HepG2 (cell line): ENCODE data around the gene NPAS2. TPM values are rescaled to one million over a fixed set of nuclear protein-coding genes. Genes with fewer than 3 reads are reported as not detected.

Source experiments
- ASH2L ChIP-seq: fragments of 300-600, 200-600 bp; sonication (generic); IDR thresholded peaks from 2 replicates; pipeline ENCODE4 v1.7.0; 2017; ENCODE audit warnings: low read depth, mild to moderate bottlenecking, moderate library complexity, mixed read lengths, low read length; ENCODE audit not compliant: insufficient read length
- ATF7 ChIP-seq, 2 experiments: fragments of 450-650 bp in 1 of 2; sonication (generic) in 1 of 2; formaldehyde crosslinking in 1 of 2; IDR thresholded peaks; 2 replicates each; pipeline versions ENCODE4 v1.4.0 to v1.6.1; 2016 to 2020; ENCODE audit warnings: antibody characterized with exemption in 1 of 2, mild to moderate bottlenecking in 1 of 2, missing genetic modification reagents in 1 of 2
- CBX5 ChIP-seq: sonication (generic); formaldehyde crosslinking; IDR thresholded peaks from 2 replicates; pipeline ENCODE4 v1.4.0; 2020; ENCODE audit warnings: missing genetic modification reagents, borderline replicate concordance
- IKZF4 ChIP-seq: sonication (generic); formaldehyde crosslinking; IDR thresholded peaks from 2 replicates; pipeline ENCODE4 v1.5.1; 2020; ENCODE audit warnings: borderline replicate concordance, mild to moderate bottlenecking, low read depth, missing genetic modification reagents; ENCODE audit errors: not compliant biosample characterization
- KLF6 ChIP-seq: IDR thresholded peaks from 2 replicates; pipeline ENCODE4 v1.8.0; 2016; ENCODE audit warnings: missing biosample characterization, missing genetic modification reagents
- MAFG ChIP-seq: sonication (generic); formaldehyde crosslinking; IDR thresholded peaks from 2 replicates; pipeline ENCODE4 v1.5.1; 2020; ENCODE audit warnings: mild to moderate bottlenecking, missing genetic modification reagents
- MAZ ChIP-seq, 2 experiments: sonication (generic) in 1 of 2; formaldehyde crosslinking in 1 of 2; IDR thresholded peaks; 2 replicates each; pipeline versions ENCODE4 v1.5.0 to v1.6.1; 2012 to 2020; ENCODE audit warnings: low read depth in 2 of 2, mild to moderate bottlenecking in 2 of 2, borderline replicate concordance in 1 of 2, improper control_type of control experiment in 1 of 2, low read length in 1 of 2, missing genetic modification reagents in 1 of 2, moderate library complexity in 1 of 2
- POLR2AphosphoS2 ChIP-seq: IDR thresholded peaks from 2 replicates; pipeline ENCODE4 v1.6.1; 2011; ENCODE audit warnings: low read depth, low read length, improper control_type of control experiment
- RBM22 ChIP-seq: fragments of 200-400 bp; formaldehyde crosslinking; optimal IDR thresholded peaks from 2 replicates; pipeline ENCODE3; 2017; ENCODE audit warnings: mild to moderate bottlenecking, low read length, moderate library complexity
- TFAP4 ChIP-seq: sonication (generic); IDR thresholded peaks from 2 replicates; pipeline ENCODE4 v1.6.1; 2016; ENCODE audit warnings: low read depth, borderline replicate concordance
- TRAFD1 ChIP-seq: sonication (generic); formaldehyde crosslinking; IDR thresholded peaks from 2 replicates; pipeline ENCODE4 v1.5.1; 2020; ENCODE audit warnings: missing genetic modification reagents, mild to moderate bottlenecking, borderline replicate concordance
- ZIK1 ChIP-seq: sonication (generic); formaldehyde crosslinking; IDR thresholded peaks from 2 replicates; pipeline ENCODE4 v1.5.0; 2020; ENCODE audit warnings: mild to moderate bottlenecking, low read depth, missing genetic modification reagents, borderline replicate concordance
- ZNF20 ChIP-seq: sonication (generic); formaldehyde crosslinking; IDR thresholded peaks from 2 replicates; pipeline ENCODE4 v1.4.0; 2020; ENCODE audit warnings: mild to moderate bottlenecking, moderate library complexity, missing genetic modification reagents
- ZNF282 ChIP-seq: fragments of 450-650 bp; IDR thresholded peaks from 2 replicates; pipeline ENCODE4 v1.6.1; 2018; ENCODE audit not compliant: partially characterized antibody
- ZNF501 ChIP-seq: sonication (generic); formaldehyde crosslinking; IDR thresholded peaks from 2 replicates; pipeline ENCODE4 v1.5.1; 2020; ENCODE audit warnings: mild to moderate bottlenecking, moderate library complexity, missing genetic modification reagents
- polyA plus RNA-seq, 8 experiments: library from polyadenylated mRNA; depleted of rRNA in 3 of 8; stranded (reverse) in 7 of 8; unstranded in 1 of 8; fragments of >200 nt; fragmentation: Illumina TruSeq in 4 of 8; extraction: Trizol in 4 of 8; gene quantifications; 2 replicates each; pipeline versions ENCODE4 v1.2.1 to v1.2.3, GENCODE V29; 2011 to 2016; ENCODE audit warnings: low read depth in 4 of 8, missing spikeins in 1 of 8, mixed read lengths in 1 of 8; ENCODE audit not compliant: insufficient read depth in 1 of 8
- total RNA-seq, 5 experiments: library from RNA; depleted of rRNA; stranded (reverse); fragments of >200 nt; fragmentation: Illumina TruSeq; extraction: Trizol; gene quantifications; 2 replicates each; pipeline ENCODE4 v1.2.3, GENCODE V29; 2016; ENCODE audit warnings: low read depth in 1 of 5
- TF ChIP-seq, protein P1 (sequence below): sonication (generic); formaldehyde crosslinking; IDR thresholded peaks from 2 replicates; pipeline ENCODE4 v1.4.0; 2020; ENCODE audit warnings: missing genetic modification reagents
- TF ChIP-seq, protein P2 (sequence below): sonication (generic); formaldehyde crosslinking; IDR thresholded peaks from 2 replicates; pipeline ENCODE4 v1.8.1; 2023; ENCODE audit warnings: missing genetic modification reagents, inconsistent platforms, borderline replicate concordance

Gene NPAS2
- total and polyA plus RNA-seq, 2 of the 13 experiments (the other 11 are each of a cell fraction or from before 2014, with no cell fraction given): 14.8 to 37.5 TPM

DNA sequence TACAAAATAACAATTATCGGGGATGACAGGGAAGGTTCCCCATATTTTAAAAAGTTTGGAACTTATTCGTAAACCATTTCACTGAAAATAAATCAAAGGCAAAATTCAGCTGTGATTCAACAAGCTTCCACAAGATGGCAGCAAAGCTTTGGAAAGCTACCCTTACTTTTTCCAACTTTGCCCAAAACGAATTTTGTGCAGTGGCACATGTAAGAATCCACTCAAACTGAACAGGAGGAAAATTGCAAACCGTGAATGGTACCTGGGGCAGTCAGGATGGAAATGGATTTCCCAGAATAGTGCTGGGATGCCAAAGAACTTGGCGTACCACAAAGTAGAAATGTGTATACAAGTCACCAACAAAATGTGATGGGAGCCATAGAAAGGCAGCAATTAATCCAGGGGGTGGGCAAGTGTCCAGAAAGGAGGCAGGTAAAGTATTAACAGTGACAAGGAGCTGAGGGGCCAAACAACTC is 192.8 kb downstream of the NPAS2 start (continued):
- TF ChIP-seq ZNF501 (CRISPR knock-in tag): 0 out of 2 replicates have a peak, but pooled peaks have one; percentile 35
- TF ChIP-seq TFAP4: peak; percentile 24; the same call in 1 of the 2 replicates
- TF ChIP-seq ZNF282: no peak
- TF ChIP-seq KLF6 (CRISPR knock-in tag): no peak
- TF ChIP-seq ZNF20 (CRISPR knock-in tag): no peak
- TF ChIP-seq, protein P1, sequence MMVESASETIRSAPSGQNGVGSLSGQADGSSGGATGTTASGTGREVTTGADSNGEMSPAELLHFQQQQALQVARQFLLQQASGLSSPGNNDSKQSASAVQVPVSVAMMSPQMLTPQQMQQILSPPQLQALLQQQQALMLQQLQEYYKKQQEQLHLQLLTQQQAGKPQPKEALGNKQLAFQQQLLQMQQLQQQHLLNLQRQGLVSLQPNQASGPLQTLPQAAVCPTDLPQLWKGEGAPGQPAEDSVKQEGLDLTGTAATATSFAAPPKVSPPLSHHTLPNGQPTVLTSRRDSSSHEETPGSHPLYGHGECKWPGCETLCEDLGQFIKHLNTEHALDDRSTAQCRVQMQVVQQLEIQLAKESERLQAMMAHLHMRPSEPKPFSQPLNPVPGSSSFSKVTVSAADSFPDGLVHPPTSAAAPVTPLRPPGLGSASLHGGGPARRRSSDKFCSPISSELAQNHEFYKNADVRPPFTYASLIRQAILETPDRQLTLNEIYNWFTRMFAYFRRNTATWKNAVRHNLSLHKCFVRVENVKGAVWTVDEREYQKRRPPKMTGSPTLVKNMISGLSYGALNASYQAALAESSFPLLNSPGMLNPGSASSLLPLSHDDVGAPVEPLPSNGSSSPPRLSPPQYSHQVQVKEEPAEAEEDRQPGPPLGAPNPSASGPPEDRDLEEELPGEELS: no peak
- TF ChIP-seq CBX5 (CRISPR knock-in tag): no peak
- peak; percentile 50 for TF ChIP-seq ASH2L
- TF ChIP-seq POLR2AphosphoS2: no peak
- no peak for TF ChIP-seq TRAFD1 (CRISPR knock-in tag)
- TF ChIP-seq IKZF4 (CRISPR knock-in tag): no peak
- no peak for TF ChIP-seq ZIK1 (CRISPR knock-in tag)
- no peak for TF ChIP-seq MAZ (IDR thresholded peaks at IDR 0.05; ENCODE audit: borderline replicate concordance, low read depth, low read length)
- no peak for TF ChIP-seq MAZ (CRISPR knock-in tag; IDR thresholded peaks at IDR 0.05; ENCODE audit: low read depth)
- TF ChIP-seq MAFG: no peak
- TF ChIP-seq ATF7 (IDR thresholded peaks at IDR 0.05): no peak
- TF ChIP-seq ATF7 (CRISPR knock-in tag; IDR thresholded peaks at IDR 0.05): no peak
- TF ChIP-seq, protein P2, sequence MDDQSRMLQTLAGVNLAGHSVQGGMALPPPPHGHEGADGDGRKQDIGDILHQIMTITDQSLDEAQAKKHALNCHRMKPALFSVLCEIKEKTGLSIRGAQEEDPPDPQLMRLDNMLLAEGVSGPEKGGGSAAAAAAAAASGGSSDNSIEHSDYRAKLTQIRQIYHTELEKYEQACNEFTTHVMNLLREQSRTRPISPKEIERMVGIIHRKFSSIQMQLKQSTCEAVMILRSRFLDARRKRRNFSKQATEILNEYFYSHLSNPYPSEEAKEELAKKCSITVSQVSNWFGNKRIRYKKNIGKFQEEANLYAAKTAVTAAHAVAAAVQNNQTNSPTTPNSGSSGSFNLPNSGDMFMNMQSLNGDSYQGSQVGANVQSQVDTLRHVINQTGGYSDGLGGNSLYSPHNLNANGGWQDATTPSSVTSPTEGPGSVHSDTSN: no peak
- peak; percentile 92 for TF ChIP-seq RBM22
